GM23338 (cell line): ENCODE data around the gene PAX4. TPM values are rescaled to one million over a fixed set of nuclear protein-coding genes. Genes with fewer than 3 reads are reported as not detected.

ENCODE experiments used
- ATAC-seq: fragments of 200-7000 bp; cut with Tn5 transposase; 3 replicates; pipeline ENCODE4 v1.9.1; 2020
- DNase-seq: peaks from one replicate; pipeline ENCODE4 v3.0.0-alpha.2; 2015; ENCODE audit warnings: low spot score
- H2AFZ ChIP-seq: fragments of 200-600 bp; sonication (generic); 2 replicates; pipeline ENCODE4 v1.8.0; 2016; ENCODE audit warnings: antibody characterized with exemption, mild to moderate bottlenecking, moderate library complexity
- H3F3A ChIP-seq: fragments of 200-600 bp; sonication (generic); replicated peaks from 2 replicates; pipeline ENCODE4 v1.8.0; 2017; ENCODE audit warnings: antibody characterized with exemption, mixed run types, low read depth
- H3K27ac ChIP-seq: fragments of 200-600 bp; sonication (generic); 2 replicates; pipeline ENCODE4 v1.6.1; 2016; ENCODE audit warnings: low read depth
- H3K27me3 ChIP-seq: fragments of 200-600 bp; sonication (generic); 2 replicates; pipeline ENCODE4 v1.8.0; 2016; ENCODE audit warnings: mild to moderate bottlenecking, mixed run types, moderate library complexity; ENCODE audit not compliant: insufficient read depth
- H3K36me3 ChIP-seq: fragments of 200-600 bp; sonication (generic); 2 replicates; pipeline ENCODE4 v1.8.0; 2016; ENCODE audit warnings: mild to moderate bottlenecking; ENCODE audit not compliant: insufficient read depth
- H3K4me1 ChIP-seq: fragments of 200-600 bp; sonication (generic); 2 replicates; pipeline ENCODE4 v1.8.0; 2016; ENCODE audit warnings: mild to moderate bottlenecking, moderate library complexity; ENCODE audit not compliant: insufficient read depth
- H3K4me2 ChIP-seq: fragments of 200-600 bp; sonication (generic); 2 replicates; pipeline ENCODE4 v1.7.1; 2017; ENCODE audit warnings: mixed run types
- H3K4me3 ChIP-seq: fragments of 200-600 bp; sonication (generic); 2 replicates; pipeline ENCODE4 v1.6.1; 2016; ENCODE audit warnings: mixed run types
- H3K79me2 ChIP-seq: fragments of 200-600 bp; sonication (generic); replicated peaks from 2 replicates; pipeline ENCODE4 v1.8.0; 2017; ENCODE audit warnings: mild to moderate bottlenecking; ENCODE audit not compliant: insufficient read depth
- H3K9me2 ChIP-seq: fragments of 200-600 bp; sonication (generic); 2 replicates; pipeline ENCODE4 v1.8.0; 2017; ENCODE audit not compliant: insufficient read depth
- H4K20me1 ChIP-seq: fragments of 200-600 bp; sonication (generic); replicated peaks from 2 replicates; pipeline ENCODE4 v1.8.0; 2017; ENCODE audit warnings: mild to moderate bottlenecking; ENCODE audit not compliant: insufficient read depth
- H3K27ac Mint-ChIP-seq: 2 replicates; pipeline ENCODE4 v1.8.0; 2020; ENCODE audit warnings: inconsistent platforms, mild to moderate bottlenecking, moderate library complexity, mixed read lengths
- H3K27me3 Mint-ChIP-seq: 3 replicates; pipeline ENCODE4 v1.8.0; 2022; ENCODE audit warnings: low read depth, mild to moderate bottlenecking, moderate library complexity, mixed read lengths, inconsistent platforms; ENCODE audit not compliant: insufficient read depth, poor library complexity
- H3K36me3 Mint-ChIP-seq: 3 replicates; pipeline ENCODE4 v1.8.0; 2021; ENCODE audit warnings: low read depth, mild to moderate bottlenecking, inconsistent platforms, moderate library complexity, mixed read lengths
- H3K4me1 Mint-ChIP-seq: 3 replicates; pipeline ENCODE4 v1.8.0; 2020; ENCODE audit warnings: mild to moderate bottlenecking, inconsistent platforms, mixed read lengths
- H3K4me3 Mint-ChIP-seq: 3 replicates; pipeline ENCODE4 v1.8.0; 2021; ENCODE audit warnings: moderate library complexity, mild to moderate bottlenecking, inconsistent platforms, mixed read lengths
- H3K9me3 Mint-ChIP-seq: 3 replicates; pipeline ENCODE4 v1.8.0; 2020; ENCODE audit warnings: moderate library complexity, mild to moderate bottlenecking, inconsistent platforms, mixed read lengths
- CREB1 ChIP-seq: fragments of 250-450 bp; sonication (Bioruptor Pico); IDR thresholded peaks from 2 replicates; pipeline ENCODE4 v1.5.0; 2020; ENCODE audit warnings: low read depth, mild to moderate bottlenecking, moderate library complexity
- EZH2phosphoT487 ChIP-seq: fragments of 200-600 bp; sonication (generic); IDR thresholded peaks from one replicate; pipeline ENCODE4 v1.8.1; 2018; ENCODE audit warnings: antibody characterized with exemption; ENCODE audit not compliant: unreplicated experiment
- JUNB ChIP-seq: IDR thresholded peaks from one replicate; pipeline ENCODE4 v1.6.1; 2016; ENCODE audit warnings: antibody characterized with exemption; ENCODE audit not compliant: unreplicated experiment
- NANOG ChIP-seq: IDR thresholded peaks from 2 replicates; pipeline ENCODE4 v1.6.1; 2016; ENCODE audit warnings: antibody characterized with exemption, borderline replicate concordance
- ZNF331 ChIP-seq: fragments of 250-450 bp; sonication (Bioruptor Pico); IDR thresholded peaks from 2 replicates; pipeline ENCODE4 v1.5.0; 2020; ENCODE audit warnings: low read depth, mild to moderate bottlenecking, moderate library complexity
- polyA plus RNA-seq: library from polyadenylated mRNA; unstranded; fragments of >200 nt; fragmentation: Nextera tagmentation; extraction: Ambion mirVana; gene quantifications from 2 replicates; pipeline ENCODE4 v1.2.1, GENCODE V29; 2016
- total RNA-seq: library from RNA; depleted of rRNA; stranded (reverse); fragments of >200 nt; shearing (Covaris generic); gene quantifications from 2 replicates; pipeline ENCODE4 v1.2.3, GENCODE V29; 2014
- TF ChIP-seq, protein P1 (sequence below): fragments of 250-450 bp; sonication (Bioruptor Pico); IDR thresholded peaks from 2 replicates; pipeline ENCODE4 v1.5.0; 2020; ENCODE audit warnings: mild to moderate bottlenecking, moderate library complexity

Gene PAX4
- total and polyA plus RNA-seq, 2 experiments from 2014 or later = not detected

DNA sequence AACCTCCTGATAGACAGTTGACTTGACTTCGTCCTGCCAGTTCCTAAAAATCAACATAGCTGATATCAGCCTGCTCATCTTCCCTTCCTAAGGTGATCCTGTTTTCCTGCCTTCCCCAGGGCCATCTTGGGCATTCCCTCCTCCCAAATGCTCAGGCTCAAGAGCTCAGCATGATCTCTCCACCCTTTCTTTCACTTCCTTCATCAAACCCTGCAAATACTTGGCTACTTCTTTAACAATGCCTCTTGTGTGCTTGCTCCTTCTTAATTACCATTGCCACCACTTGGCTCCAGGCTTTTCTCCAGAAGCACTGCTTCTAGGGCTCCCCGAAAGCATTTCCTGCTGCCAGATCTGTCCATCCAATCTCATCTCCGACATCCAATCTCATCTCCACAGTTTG, 17.1 kb downstream of the PAX4 start:
- no peaks in the 10 kb centered on the region for H3F3A ChIP-seq
- Mint-ChIP-seq H3K9me3 (no peaks in the 10 kb centered on the region), H3K27me3 (peaks cover 1% of the 10 kb centered on the region), H3K27ac (no peak overlapping the region), H3K4me3 (no peak overlapping the region), H3K36me3 (no peaks in the 10 kb centered on the region), H3K4me1 (peaks cover 16% of the 10 kb centered on the region)
- no peaks in the 10 kb centered on the region for H3K36me3 ChIP-seq
- 0 out of 2 replicates have a peak overlapping the region, but pooled peaks have one; percentile 49 for H2AFZ ChIP-seq
- DNase-seq (peak; percentile 6), ATAC-seq (peak; percentile 42; the same call in 2 of the 3 replicates)
- H3K79me2 ChIP-seq = no peaks in the 10 kb centered on the region
- H3K4me3 ChIP-seq = no peak overlapping the region
- H4K20me1 ChIP-seq = no peaks in the 10 kb centered on the region
- no peak overlapping the region for H3K27ac ChIP-seq
- peaks cover 11% of the 10 kb centered on the region; the same call in 1 of the 2 replicates for H3K4me1 ChIP-seq
- no peak overlapping the region for H3K4me2 ChIP-seq
- no peaks in the 10 kb centered on the region for H3K9me2 ChIP-seq
- H3K27me3 ChIP-seq = no peaks in the 10 kb centered on the region
- TF ChIP-seq CREB1 (CRISPR knock-in tag) = no peak
- TF ChIP-seq NANOG = no peak
- no peak for TF ChIP-seq EZH2phosphoT487
- TF ChIP-seq ZNF331 (CRISPR knock-in tag) = no peak
- TF ChIP-seq, protein P1, sequence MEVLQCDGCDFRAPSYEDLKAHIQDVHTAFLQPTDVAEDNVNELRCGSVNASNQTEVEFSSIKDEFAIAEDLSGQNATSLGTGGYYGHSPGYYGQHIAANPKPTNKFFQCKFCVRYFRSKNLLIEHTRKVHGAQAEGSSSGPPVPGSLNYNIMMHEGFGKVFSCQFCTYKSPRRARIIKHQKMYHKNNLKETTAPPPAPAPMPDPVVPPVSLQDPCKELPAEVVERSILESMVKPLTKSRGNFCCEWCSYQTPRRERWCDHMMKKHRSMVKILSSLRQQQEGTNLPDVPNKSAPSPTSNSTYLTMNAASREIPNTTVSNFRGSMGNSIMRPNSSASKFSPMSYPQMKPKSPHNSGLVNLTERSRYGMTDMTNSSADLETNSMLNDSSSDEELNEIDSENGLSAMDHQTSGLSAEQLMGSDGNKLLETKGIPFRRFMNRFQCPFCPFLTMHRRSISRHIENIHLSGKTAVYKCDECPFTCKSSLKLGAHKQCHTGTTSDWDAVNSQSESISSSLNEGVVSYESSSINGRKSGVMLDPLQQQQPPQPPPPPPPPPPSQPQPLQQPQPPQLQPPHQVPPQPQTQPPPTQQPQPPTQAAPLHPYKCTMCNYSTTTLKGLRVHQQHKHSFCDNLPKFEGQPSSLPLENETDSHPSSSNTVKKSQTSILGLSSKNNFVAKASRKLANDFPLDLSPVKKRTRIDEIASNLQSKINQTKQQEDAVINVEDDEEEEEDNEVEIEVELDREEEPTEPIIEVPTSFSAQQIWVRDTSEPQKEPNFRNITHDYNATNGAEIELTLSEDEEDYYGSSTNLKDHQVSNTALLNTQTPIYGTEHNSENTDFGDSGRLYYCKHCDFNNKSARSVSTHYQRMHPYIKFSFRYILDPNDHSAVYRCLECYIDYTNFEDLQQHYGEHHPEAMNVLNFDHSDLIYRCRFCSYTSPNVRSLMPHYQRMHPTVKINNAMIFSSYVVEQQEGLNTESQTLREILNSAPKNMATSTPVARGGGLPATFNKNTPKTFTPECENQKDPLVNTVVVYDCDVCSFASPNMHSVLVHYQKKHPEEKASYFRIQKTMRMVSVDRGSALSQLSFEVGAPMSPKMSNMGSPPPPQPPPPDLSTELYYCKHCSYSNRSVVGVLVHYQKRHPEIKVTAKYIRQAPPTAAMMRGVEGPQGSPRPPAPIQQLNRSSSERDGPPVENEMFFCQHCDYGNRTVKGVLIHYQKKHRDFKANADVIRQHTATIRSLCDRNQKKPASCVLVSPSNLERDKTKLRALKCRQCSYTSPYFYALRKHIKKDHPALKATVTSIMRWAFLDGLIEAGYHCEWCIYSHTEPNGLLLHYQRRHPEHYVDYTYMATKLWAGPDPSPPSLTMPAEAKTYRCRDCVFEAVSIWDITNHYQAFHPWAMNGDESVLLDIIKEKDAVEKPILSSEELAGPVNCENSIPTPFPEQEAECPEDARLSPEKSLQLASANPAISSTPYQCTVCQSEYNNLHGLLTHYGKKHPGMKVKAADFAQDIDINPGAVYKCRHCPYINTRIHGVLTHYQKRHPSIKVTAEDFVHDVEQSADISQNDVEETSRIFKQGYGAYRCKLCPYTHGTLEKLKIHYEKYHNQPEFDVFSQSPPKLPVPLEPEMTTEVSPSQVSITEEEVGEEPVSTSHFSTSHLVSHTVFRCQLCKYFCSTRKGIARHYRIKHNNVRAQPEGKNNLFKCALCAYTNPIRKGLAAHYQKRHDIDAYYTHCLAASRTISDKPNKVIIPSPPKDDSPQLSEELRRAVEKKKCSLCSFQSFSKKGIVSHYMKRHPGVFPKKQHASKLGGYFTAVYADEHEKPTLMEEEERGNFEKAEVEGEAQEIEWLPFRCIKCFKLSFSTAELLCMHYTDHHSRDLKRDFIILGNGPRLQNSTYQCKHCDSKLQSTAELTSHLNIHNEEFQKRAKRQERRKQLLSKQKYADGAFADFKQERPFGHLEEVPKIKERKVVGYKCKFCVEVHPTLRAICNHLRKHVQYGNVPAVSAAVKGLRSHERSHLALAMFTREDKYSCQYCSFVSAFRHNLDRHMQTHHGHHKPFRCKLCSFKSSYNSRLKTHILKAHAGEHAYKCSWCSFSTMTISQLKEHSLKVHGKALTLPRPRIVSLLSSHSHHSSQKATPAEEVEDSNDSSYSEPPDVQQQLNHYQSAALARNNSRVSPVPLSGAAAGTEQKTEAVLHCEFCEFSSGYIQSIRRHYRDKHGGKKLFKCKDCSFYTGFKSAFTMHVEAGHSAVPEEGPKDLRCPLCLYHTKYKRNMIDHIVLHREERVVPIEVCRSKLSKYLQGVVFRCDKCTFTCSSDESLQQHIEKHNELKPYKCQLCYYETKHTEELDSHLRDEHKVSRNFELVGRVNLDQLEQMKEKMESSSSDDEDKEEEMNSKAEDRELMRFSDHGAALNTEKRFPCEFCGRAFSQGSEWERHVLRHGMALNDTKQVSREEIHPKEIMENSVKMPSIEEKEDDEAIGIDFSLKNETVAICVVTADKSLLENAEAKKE (CRISPR knock-in tag) = peak; percentile 66
- no peak for TF ChIP-seq JUNB

DNA sequence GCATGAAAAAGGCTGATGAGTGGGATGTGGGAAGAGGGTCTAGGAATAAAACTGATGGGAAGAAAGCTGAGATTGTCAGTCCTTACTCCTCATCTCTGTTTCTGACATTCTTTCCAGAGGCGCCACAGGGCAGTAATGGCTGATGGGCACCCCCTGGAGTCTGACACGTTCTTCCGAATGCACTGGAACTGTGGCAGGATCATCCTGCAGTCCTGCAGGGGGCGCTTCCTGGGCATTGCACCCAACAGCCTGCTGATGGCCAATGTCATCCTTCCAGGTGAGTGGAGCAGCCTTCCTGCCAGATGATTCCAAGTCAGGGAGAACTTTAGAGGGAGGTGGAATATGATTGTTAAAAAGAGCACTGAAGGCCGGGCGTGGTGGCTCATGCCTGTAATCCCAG, 19.6 kb downstream of the PAX4 start:
- Mint-ChIP-seq H3K36me3 (no peaks in the 10 kb centered on the region), H3K27me3 (peaks cover 3% of the 10 kb centered on the region), H3K4me1 (peaks cover 16% of the 10 kb centered on the region), H3K9me3 (no peaks in the 10 kb centered on the region), H3K4me3 (no peak overlapping the region), H3K27ac (no peak overlapping the region)
- Histone ChIP-seq H3K4me1 (peaks cover 11% of the 10 kb centered on the region; the same call in 1 of the 2 replicates), H3K27me3 (no peaks in the 10 kb centered on the region), H3K4me3 (no peak overlapping the region), H3K4me2 (no peak overlapping the region), H3K9me2 (no peaks in the 10 kb centered on the region), H4K20me1 (no peaks in the 10 kb centered on the region), H3K36me3 (no peaks in the 10 kb centered on the region), H3K79me2 (no peaks in the 10 kb centered on the region), H2AFZ (no peak overlapping the region), H3K27ac (no peak overlapping the region), H3F3A (no peaks in the 10 kb centered on the region)
- DNase-seq (peak; percentile 95), ATAC-seq (peak; percentile 95)
- TF ChIP-seq, protein P1 (CRISPR knock-in tag) = peak; percentile 53; the same call in 1 of the 2 replicates
- TF ChIP-seq CREB1 (CRISPR knock-in tag) = peak; percentile 54
- no peak for TF ChIP-seq JUNB
